A673 (cell line): ENCODE measurements around the gene ETNK2. TPM values are rescaled to one million over a fixed set of nuclear protein-coding genes. Genes with fewer than 3 reads are reported as not detected.

ENCODE experiments used
- BruUV-seq: library from RNA; stranded (reverse); fragments of 400-500 nt; replicated peaks from 2 replicates; lab custom pipeline; 2021; lab: Mats Ljungman, UMichigan
- CTCF ChIA-PET: fragments of 300-600 bp; sonication (Branson Sonifier 250); formaldehyde crosslinking; loops from one replicate; lab custom pipeline; 2022; ENCODE audit warnings: antibody characterized with exemption; lab: Charles Lee
- POLR2A ChIA-PET: fragments of 300-600 bp; sonication (Branson Sonifier 250); formaldehyde crosslinking; loops from one replicate; lab custom pipeline; 2022; ENCODE audit warnings: antibody characterized with exemption; ENCODE audit not compliant: low non-redundant PET; lab: Charles Lee
- DNase-seq: peaks from one replicate; pipeline ENCODE4 v3.0.0-alpha.2; 2015; ENCODE audit warnings: low spot score
- H3K27ac ChIP-seq: fragments of 200-600 bp; sonication (generic); 2 replicates; pipeline ENCODE4 v1.5.1; 2016; ENCODE audit warnings: mixed run types, low read depth, mild to moderate bottlenecking, mixed read lengths, antibody characterized with exemption, low read length; ENCODE audit not compliant: poor library complexity, severe bottlenecking
- H3K27me3 ChIP-seq: fragments of 200-600 bp; sonication (generic); replicated peaks from 2 replicates; pipeline ENCODE4 v1.6.1; 2017; ENCODE audit warnings: mixed run types, low read depth, mild to moderate bottlenecking, mixed read lengths, antibody characterized with exemption, low read length; ENCODE audit not compliant: insufficient read depth, poor library complexity
- H3K36me3 ChIP-seq: fragments of 200-600 bp; sonication (generic); 2 replicates; pipeline ENCODE4 v1.6.1; 2016; ENCODE audit warnings: mixed run types, mild to moderate bottlenecking, mixed read lengths, antibody characterized with exemption, low read length; ENCODE audit not compliant: insufficient read depth, poor library complexity, severe bottlenecking
- H3K4me1 ChIP-seq: fragments of 200-600 bp; sonication (generic); 2 replicates; pipeline ENCODE4 v1.6.1; 2017; ENCODE audit warnings: mixed run types, mild to moderate bottlenecking, mixed read lengths, antibody characterized with exemption, low read length; ENCODE audit not compliant: insufficient read depth, poor library complexity, severe bottlenecking
- H3K4me3 ChIP-seq: fragments of 200-600 bp; sonication (generic); 2 replicates; pipeline ENCODE4 v1.5.1; 2016; ENCODE audit warnings: low read depth, mixed run types, mild to moderate bottlenecking, mixed read lengths, low read length; ENCODE audit not compliant: poor library complexity, severe bottlenecking
- H3K9me3 ChIP-seq: fragments of 200-600 bp; sonication (generic); 2 replicates; pipeline ENCODE4 v1.6.1; 2016; ENCODE audit warnings: mixed run types, low read depth, mild to moderate bottlenecking, mixed read lengths, antibody characterized with exemption, low read length; ENCODE audit not compliant: poor library complexity, severe bottlenecking
- EZH2 ChIP-seq: fragments of 200-600 bp; sonication (generic); IDR thresholded peaks from 2 replicates; pipeline ENCODE4 v1.6.1; 2017; ENCODE audit warnings: borderline replicate concordance, low read depth, mild to moderate bottlenecking, mixed read lengths, antibody characterized with exemption, low read length; ENCODE audit not compliant: poor library complexity, severe bottlenecking
- intact Hi-C: fragments of 100-400 bp; cut with micrococcal nuclease; formaldehyde crosslinking; loops from one replicate; pipeline ENCODE4 v1.10.0; 2022; ENCODE audit not compliant: unreplicated experiment
- total RNA-seq: library from RNA; stranded (reverse); gene quantifications from 2 replicates; pipeline ENCODE4 v1.2.3, GENCODE V29; 2021
- TF ChIP-seq, protein P1 (sequence below): fragments of 300-800, 200-600 bp; sonication (generic); conservative IDR thresholded peaks from 2 replicates; pipeline ENCODE4 v1.5.1; 2017; ENCODE audit warnings: low read depth, mild to moderate bottlenecking, antibody characterized with exemption, low read length, moderate library complexity, mixed read lengths

ETNK2 gene
- total RNA-seq, 1 experiment from 2014 or later = 8.3 TPM

DNA sequence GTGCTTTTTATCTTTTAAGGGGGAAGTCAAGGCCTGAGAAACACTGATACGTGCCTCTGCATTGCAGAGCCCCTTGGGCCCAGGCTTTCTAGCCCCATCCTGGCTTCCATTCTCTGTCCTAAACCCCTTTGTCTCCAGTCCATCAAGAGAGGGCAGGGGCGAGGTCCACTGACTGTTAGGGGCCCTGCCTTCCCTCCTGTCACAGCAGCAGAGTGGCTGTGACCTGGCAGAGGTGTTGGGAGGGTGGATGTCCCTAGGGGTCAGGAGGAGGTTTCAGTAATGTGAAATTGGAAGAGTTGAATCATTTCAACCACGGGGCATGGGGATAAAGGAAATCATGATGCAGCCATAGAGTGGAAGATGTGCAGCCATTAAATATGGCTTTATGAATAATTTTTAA, 54.9 kb downstream of the ETNK2 start:
- Histone ChIP-seq H3K4me1 (peaks cover 12% of the 10 kb centered on the region), H3K9me3 (no peaks in the 10 kb centered on the region), H3K36me3 (no peaks in the 10 kb centered on the region), H3K27ac (no peak overlapping the region), H3K27me3 (no peaks in the 10 kb centered on the region), H3K4me3 (no peak overlapping the region)
- no peak for TF ChIP-seq EZH2
- TF ChIP-seq, protein P1, sequence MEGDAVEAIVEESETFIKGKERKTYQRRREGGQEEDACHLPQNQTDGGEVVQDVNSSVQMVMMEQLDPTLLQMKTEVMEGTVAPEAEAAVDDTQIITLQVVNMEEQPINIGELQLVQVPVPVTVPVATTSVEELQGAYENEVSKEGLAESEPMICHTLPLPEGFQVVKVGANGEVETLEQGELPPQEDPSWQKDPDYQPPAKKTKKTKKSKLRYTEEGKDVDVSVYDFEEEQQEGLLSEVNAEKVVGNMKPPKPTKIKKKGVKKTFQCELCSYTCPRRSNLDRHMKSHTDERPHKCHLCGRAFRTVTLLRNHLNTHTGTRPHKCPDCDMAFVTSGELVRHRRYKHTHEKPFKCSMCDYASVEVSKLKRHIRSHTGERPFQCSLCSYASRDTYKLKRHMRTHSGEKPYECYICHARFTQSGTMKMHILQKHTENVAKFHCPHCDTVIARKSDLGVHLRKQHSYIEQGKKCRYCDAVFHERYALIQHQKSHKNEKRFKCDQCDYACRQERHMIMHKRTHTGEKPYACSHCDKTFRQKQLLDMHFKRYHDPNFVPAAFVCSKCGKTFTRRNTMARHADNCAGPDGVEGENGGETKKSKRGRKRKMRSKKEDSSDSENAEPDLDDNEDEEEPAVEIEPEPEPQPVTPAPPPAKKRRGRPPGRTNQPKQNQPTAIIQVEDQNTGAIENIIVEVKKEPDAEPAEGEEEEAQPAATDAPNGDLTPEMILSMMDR = no peak
- POLR2A ChIA-PET = no interaction called here
- no peak for DNase-seq
- no TSS peak for BruUV-seq
- CTCF ChIA-PET = no interaction called here
- intact Hi-C loops = no loop called here

GRCh38 chr1:204094856-204095634, 56.8 kb downstream of the ETNK2 start:
- Histone ChIP-seq H3K4me3 (no peak overlapping the region), H3K27me3 (no peaks in the 10 kb centered on the region)

DNA sequence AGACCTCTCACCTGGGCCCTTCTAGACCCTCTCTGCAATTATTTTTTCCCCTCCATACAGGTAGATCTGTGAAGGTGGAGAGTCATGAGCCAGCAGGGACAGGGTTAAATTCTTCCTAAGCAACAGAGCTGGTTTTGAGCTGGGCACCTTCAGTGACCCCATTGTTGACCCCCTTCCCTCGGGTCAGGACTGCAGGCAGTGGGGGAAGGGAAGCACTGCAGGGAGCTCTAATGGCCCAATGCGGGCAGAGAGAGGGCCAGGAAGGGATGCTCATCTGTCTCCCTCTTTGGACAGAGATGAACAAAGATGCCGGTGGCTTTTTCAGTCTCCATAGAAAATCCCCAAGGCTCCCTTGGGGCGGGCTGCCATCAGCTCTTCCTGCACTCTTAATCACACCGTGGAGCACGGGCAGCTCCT, 57.5 kb downstream of the ETNK2 start:
- no peak for DNase-seq
- intact Hi-C loops = no loop called here
- H3K4me1 ChIP-seq = peaks cover 12% of the 10 kb centered on the region
- H3K9me3 ChIP-seq = no peaks in the 10 kb centered on the region
- H3K4me3 ChIP-seq = no peak overlapping the region
- no peaks in the 10 kb centered on the region for H3K36me3 ChIP-seq
- TF ChIP-seq, protein P1 = no peak
- no peak for TF ChIP-seq EZH2
- H3K27me3 ChIP-seq = no peaks in the 10 kb centered on the region
- ChIA-PET POLR2A (no interaction called here), CTCF (no interaction called here)
- BruUV-seq = no TSS peak
- H3K27ac ChIP-seq = no peak overlapping the region

More at GRCh38 chr1:204094856-204095634, 56.8 kb downstream of the ETNK2 start:
- Histone ChIP-seq H3K27ac (no peak overlapping the region), H3K4me1 (peaks cover 12% of the 10 kb centered on the region), H3K36me3 (no peaks in the 10 kb centered on the region), H3K9me3 (no peaks in the 10 kb centered on the region)
- ChIA-PET POLR2A (no interaction called here), CTCF (no interaction called here)
- no peak for DNase-seq
- TF ChIP-seq EZH2 = no peak
- TF ChIP-seq, protein P1 = no peak
- intact Hi-C loops = no loop called here
- BruUV-seq = no TSS peak
